Right hindlimb (tissue), 1 donor: ENCODE data around the gene CHRNG.
A peak's percentile ranks its signal among the peaks of the same experiment; 100 is the strongest.

Source experiments
- DNase-seq: peaks from one replicate; pipeline ENCODE4 v3.0.0-alpha.2; 2018

Gene CHRNG

DNA sequence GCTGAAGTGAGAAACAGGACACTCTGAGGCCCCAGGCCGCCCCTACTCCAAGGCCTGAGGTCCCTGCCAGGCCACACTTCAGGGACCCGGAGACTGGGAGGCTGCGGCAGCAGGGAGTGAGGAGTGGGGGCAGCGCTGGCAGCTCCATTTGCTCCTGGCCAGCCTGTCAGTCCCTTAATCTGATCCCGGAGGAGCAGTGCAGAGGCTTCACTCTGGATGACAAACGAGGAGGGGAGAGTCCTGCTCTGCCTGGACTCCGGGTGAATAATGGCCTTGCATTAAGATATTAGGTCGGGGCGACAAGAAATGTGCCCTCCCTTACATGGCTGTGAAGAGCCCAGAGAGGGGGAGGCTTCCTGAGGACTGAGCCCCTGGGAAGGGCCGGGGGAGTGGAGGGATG is 33.6 kb upstream of the CHRNG start:
- no peak for DNase-seq

DNA sequence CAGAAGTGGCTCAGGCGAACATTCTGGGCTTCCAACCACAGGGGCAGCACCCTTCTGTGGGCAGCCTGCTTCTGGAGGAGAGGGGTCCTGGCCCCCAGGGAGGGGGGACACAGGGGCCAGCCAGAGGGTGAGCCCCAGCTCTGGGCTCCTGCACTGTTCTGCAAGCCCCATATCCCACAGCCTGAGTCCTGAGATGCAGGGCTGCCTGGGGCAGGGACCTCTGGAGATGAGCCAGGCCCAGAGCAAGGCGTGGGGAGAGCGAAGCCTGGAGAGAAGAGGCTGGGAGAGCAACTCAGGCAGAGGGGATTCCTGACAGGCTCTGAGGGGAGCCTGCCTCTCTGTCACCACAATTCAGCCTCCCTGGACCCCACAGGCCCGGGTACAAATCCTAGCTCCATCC is 32.8 kb upstream of the CHRNG start:
- no peak for DNase-seq

DNA sequence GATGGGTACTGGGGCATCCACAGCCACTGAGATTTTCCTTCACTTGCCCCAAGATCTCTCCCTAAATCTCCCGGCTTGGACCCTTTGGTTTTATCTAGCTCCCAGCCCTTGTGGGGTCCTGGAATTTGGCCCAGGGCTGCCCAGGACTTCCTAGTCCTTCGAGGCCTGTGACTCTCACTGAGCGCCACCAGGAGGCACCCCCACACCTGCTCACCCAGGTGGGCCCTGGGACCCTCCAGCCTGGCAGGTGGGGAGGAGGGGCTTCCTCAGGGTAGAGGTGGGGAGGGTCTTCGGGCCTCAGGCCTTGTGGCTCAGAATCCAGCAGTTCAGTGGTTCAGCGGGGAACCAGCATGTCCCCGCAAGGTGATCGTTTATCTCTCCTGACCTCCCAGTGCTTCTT is 31.2 kb upstream of the CHRNG start:
- no peak for DNase-seq

- no peak for DNase-seq
These were observed 28.1 kb upstream of the CHRNG start for GRCh38 chr2:232511336-232511890.

DNA sequence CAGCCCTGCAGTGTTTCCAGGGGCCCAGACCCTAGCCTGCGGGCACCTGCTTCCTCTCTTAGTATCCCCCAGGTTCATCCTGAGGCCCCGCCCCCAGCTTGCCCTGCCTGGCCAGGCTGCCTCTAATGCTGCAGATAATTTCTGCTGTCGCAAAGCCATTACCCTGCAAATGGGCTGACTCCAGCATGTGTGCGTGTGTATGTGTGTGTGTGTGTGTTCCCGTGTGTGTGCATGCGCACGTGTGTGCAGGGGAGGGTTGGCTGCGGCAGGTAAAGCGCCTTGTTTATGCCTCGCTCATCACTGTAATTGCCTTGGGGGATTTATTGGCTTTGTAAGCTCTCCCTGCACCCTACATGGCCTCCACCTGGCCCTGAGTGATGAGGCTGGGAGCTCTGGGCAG is 26.9 kb upstream of the CHRNG start:
- no peak for DNase-seq

GRCh38 chr2:232513353-232513752 is 26.1 kb upstream of the CHRNG start:
- no peak for DNase-seq

GRCh38 chr2:232515639-232516038 is 23.9 kb upstream of the CHRNG start:
- no peak for DNase-seq

- no peak for DNase-seq
These were observed 22.9 kb upstream of the CHRNG start for GRCh38 chr2:232516551-232516950.

GRCh38 chr2:232518844-232519243 is 20.6 kb upstream of the CHRNG start:
- no peak for DNase-seq

- no peak for DNase-seq
These were observed 19.7 kb upstream of the CHRNG start, which contains the start of gene PRSS56 for GRCh38 chr2:232519581-232520438. PRSS56 (plus strand) TSS chr2:232520388; CDS start chr2:232520599, 211 bp downstream.

DNA sequence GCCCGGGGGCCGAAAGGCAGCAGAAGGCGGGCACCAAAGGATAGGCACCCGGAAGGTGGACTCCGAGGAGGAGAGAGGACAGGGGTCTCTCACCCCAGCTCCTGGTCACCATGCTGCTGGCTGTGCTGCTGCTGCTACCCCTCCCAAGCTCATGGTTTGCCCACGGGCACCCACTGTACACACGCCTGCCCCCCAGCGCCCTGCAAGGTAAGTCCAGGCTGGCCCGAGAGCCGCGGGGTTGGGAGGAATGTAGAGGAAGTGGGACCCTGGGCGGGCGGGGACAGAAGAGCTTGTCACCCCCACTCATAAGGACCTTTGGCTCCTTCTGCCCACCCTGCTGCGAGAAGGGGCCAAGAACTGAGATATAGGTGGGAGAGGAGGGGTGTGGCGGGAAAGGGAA is 19.0 kb upstream of the CHRNG start:
- DNase-seq: no peak

DNA sequence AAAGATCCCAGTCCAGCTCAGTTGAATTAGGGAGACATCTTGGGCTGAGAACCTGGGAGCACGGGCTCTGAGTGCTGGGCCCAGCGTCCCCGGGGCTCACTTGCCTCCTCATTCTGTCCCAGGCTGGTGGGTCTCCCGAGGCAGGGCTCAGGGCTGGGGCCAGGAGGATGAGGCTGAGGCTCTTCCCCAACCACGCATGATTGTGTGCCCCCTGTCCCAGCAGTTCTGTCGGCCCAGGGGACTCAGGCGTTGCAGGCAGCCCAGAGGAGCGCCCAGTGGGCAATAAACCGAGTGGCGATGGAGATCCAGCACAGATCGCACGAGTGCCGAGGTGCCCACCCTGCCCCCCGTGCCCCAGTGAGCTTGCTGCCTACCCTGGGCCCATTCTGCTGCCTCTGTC is 18.4 kb upstream of the CHRNG start:
- no peak for DNase-seq

- peak; percentile 52 for DNase-seq
These were observed 17.4 kb upstream of the CHRNG start for GRCh38 chr2:232521959-232522622.

- no peak for DNase-seq
These were observed 16.7 kb upstream of the CHRNG start for GRCh38 chr2:232522623-232523401.

DNA sequence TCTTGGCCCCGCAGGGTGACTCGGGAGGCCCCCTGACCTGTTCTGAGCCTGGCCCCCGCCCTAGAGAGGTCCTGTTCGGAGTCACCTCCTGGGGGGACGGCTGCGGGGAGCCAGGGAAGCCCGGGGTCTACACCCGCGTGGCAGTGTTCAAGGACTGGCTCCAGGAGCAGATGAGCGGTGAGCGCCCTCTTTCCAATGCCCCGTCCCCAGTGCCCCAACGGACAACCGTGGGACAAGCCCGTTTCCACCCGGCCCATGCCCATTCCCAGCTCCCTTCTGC is 16.1 kb upstream of the CHRNG start:
- no peak for DNase-seq

DNA sequence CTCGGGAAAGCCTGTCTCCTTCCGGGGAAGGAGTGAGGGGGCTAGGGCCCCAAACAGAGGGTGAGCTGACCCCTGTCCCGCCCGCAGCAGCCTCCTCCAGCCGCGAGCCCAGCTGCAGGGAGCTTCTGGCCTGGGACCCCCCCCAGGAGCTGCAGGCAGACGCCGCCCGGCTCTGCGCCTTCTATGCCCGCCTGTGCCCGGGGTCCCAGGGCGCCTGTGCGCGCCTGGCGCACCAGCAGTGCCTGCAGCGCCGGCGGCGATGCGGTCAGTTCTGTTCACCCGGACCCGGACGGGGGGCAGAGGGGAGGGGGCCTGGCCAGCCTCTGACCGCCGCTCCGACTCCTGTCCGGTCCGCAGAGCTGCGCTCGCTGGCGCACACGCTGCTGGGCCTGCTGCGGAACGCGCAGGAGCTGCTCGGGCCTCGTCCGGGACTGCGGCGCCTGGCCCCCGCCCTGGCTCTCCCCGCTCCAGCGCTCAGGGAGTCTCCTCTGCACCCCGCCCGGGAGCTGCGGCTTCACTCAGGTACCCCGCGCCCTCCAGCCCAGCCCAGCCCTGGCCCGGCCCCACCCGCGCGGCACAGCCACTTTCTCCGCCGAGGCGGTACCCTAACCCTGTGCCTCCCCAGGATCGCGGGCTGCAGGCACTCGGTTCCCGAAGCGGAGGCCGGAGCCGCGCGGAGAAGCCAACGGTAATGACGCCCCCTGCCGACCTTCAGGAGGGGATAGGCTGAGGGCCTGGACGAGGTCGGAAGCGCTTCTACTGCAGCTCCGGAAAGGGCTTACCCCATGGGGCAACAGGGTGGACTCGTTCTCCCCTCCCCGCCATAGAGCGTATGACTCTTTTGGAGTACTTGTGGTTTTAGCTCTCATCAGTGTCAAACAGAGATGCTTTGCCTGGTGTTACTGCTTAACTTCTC is 15.6 kb upstream of the CHRNG start:
- peak; percentile 61 for DNase-seq

DNA sequence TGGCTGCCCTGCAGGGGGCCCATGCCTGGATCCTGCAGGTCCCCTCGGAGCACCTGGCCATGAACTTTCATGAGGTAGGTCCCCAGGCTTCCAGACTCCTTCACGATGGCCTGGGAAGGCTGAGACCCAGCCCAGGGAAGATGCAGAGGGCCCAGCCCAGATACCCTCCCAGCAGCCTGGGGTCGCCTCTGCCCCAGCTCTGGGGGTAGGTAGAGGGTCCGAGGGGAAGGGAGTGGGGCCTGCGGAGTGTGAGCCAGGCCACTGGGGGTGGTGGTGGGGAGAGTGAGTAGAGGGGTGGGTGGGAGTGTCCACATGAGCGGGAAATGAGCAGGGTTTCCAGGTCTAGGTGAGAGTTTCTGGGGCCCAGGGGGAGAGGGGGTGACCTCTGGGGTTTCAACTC is 14.7 kb upstream of the CHRNG start:
- no peak for DNase-seq

- DNase-seq: no peak
These were observed 14.3 kb upstream of the CHRNG start for GRCh38 chr2:232525199-232525598.

- peak; percentile 91 for DNase-seq
These were observed 13.6 kb upstream of the CHRNG start, which contains the start of gene CHRND for GRCh38 chr2:232525791-232526371. CHRND (plus strand) TSS chr2:232526160; CDS start chr2:232526216, 56 bp downstream.

DNA sequence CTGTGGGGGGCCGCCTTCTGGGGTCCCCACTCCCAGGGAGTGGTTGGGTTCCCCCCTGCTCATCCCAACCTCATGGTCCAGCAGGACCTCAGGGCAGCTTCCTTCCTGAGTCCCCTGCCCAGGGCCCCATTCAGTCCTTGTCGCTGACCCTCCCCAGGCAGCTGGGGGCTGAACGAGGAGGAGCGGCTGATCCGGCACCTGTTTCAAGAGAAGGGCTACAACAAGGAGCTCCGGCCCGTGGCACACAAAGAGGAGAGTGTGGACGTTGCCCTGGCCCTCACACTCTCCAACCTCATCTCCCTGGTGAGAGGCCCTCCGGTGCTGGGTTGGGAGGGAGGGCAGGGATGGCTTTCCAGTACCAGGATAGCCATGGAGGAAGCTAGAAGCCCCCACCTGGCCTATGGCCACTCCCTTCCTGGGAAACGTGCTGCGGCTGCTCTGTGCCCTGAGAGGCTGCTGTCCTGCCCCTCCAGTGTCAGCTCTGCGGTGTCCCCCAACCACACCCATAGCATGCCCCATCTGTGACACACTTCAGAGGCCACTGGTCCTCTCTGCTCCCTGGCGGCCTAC is 13.0 kb upstream of the CHRNG start:
- DNase-seq: no peak

- DNase-seq: no peak
These were observed 11.5 kb upstream of the CHRNG start for GRCh38 chr2:232527905-232528470.
